ENCODE measurements around the gene FOXP4. TPM values are rescaled to one million over a fixed set of nuclear protein-coding genes. Genes with fewer than 3 reads are reported as not detected.
"Not testable (repeated sequence)": the region's sequence is repeated elsewhere in the genome, so short reads cannot be mapped to it uniquely, and the experiment has no call there.

The FOXP4 gene
- total RNA-seq, 1 experiment from 2014 or later, result 11.6 TPM

- DNase-seq (ENCODE audit: low read depth), result no peak
Observed at GRCh38 chr6:41598670-41599014, 52.5 kb downstream of the FOXP4 start.

GRCh38 chr6:41599015-41599851, 53.1 kb downstream of the FOXP4 start:
- no peak for DNase-seq (ENCODE audit: low read depth)

- DNase-seq (ENCODE audit: low read depth), result no peak
Observed at GRCh38 chr6:41599852-41600445, 53.8 kb downstream of the FOXP4 start.

- DNase-seq (ENCODE audit: low read depth), result no peak
Observed at GRCh38 chr6:41600499-41601247, 54.5 kb downstream of the FOXP4 start.

- DNase-seq (ENCODE audit: low read depth), result no peak
Observed at GRCh38 chr6:41601248-41601549, 55.0 kb downstream of the FOXP4 start.

GRCh38 chr6:41602422-41602743, 56.2 kb downstream of the FOXP4 start:
- no peak for DNase-seq (ENCODE audit: low read depth)

GRCh38 chr6:41602864-41603608, 56.9 kb downstream of the FOXP4 start:
- peak; percentile 83 for DNase-seq (ENCODE audit: low read depth)

- no peak for DNase-seq (ENCODE audit: low read depth)
Observed at GRCh38 chr6:41604006-41604405, 57.8 kb downstream of the FOXP4 start.

GRCh38 chr6:41605649-41606048, 59.5 kb downstream of the FOXP4 start:
- no peak for DNase-seq (ENCODE audit: low read depth)

GRCh38 chr6:41607036-41607435, 60.9 kb downstream of the FOXP4 start:
- no peak for DNase-seq (ENCODE audit: low read depth)

GRCh38 chr6:41607736-41608135, 61.6 kb downstream of the FOXP4 start:
- DNase-seq (ENCODE audit: low read depth), result no peak

GRCh38 chr6:41608443-41609151, 62.4 kb downstream of the FOXP4 start:
- no peak for DNase-seq (ENCODE audit: low read depth)

- no peak for DNase-seq (ENCODE audit: low read depth)
Observed at GRCh38 chr6:41614715-41615114, 68.5 kb downstream of the FOXP4 start.

GRCh38 chr6:41615311-41615710, 69.1 kb downstream of the FOXP4 start:
- DNase-seq (ENCODE audit: low read depth), result no peak

- no peak for DNase-seq (ENCODE audit: low read depth)
Observed at GRCh38 chr6:41618598-41618997, 72.4 kb downstream of the FOXP4 start.

GRCh38 chr6:41619193-41619592, 73.0 kb downstream of the FOXP4 start:
- DNase-seq (ENCODE audit: low read depth), result not testable (repeated sequence)

- no peak for DNase-seq (ENCODE audit: low read depth)
Observed at GRCh38 chr6:41621367-41621766, 75.2 kb downstream of the FOXP4 start.

GRCh38 chr6:41621802-41622201, 75.6 kb downstream of the FOXP4 start:
- no peak for DNase-seq (ENCODE audit: low read depth)

- no peak for DNase-seq (ENCODE audit: low read depth)
Observed at GRCh38 chr6:41622206-41622988, 76.2 kb downstream of the FOXP4 start.

- no peak for DNase-seq (ENCODE audit: low read depth)
Observed at GRCh38 chr6:41623330-41623729, 77.1 kb downstream of the FOXP4 start.
